Lower lobe of right lung (tissue), 2 donors: ENCODE measurements around the gene DLL4. TPM values are rescaled to one million over a fixed set of nuclear protein-coding genes. Genes with fewer than 3 reads are reported as not detected.
A peak's percentile ranks its signal among the peaks of the same experiment; 100 is the strongest.

Source experiments
- ATAC-seq, 2 donors: fragments of 200-7000 bp; cut with Tn5 transposase; one replicate each; pipeline ENCODE4 v1.9.1; 2020 to 2022; ENCODE audit warnings: mild to moderate bottlenecking in 2 of 2, moderate library complexity in 2 of 2
- DNase-seq: peaks from one replicate; pipeline ENCODE4 v3.0.0-alpha.2; 2020
- H3K27ac ChIP-seq: fragments of 200-600 bp; one replicate; pipeline ENCODE4 v1.8.0; 2022
- H3K27me3 ChIP-seq: fragments of 200-600 bp; one replicate; pipeline ENCODE4 v1.8.0; 2022; ENCODE audit warnings: low read depth
- H3K36me3 ChIP-seq: fragments of 200-600 bp; one replicate; pipeline ENCODE4 v1.8.0; 2022; ENCODE audit warnings: mild to moderate bottlenecking
- H3K4me1 ChIP-seq: fragments of 200-600 bp; one replicate; pipeline ENCODE4 v1.8.0; 2022
- H3K4me3 ChIP-seq: fragments of 200-600 bp; one replicate; pipeline ENCODE4 v1.8.0; 2022; ENCODE audit warnings: mild to moderate bottlenecking
- H3K9me3 ChIP-seq: fragments of 200-600 bp; one replicate; pipeline ENCODE4 v1.8.0; 2022
- intact Hi-C: fragments of 100-400 bp; cut with DNase I; formaldehyde crosslinking; loops from one replicate; pipeline ENCODE4 v1.11.0; 2022
- total RNA-seq: library from RNA; stranded (reverse); fragmentation: NEBNext Ultra II Directional; extraction: Animal tissue kit (Norgen Biotek cat#: 25700); gene quantifications from one replicate; pipeline ENCODE4 v1.2.1, GENCODE V29; 2021
- TF ChIP-seq, protein P1 (sequence below): fragments of 200-600 bp; IDR thresholded peaks from one replicate; pipeline ENCODE4 v1.8.0; 2022; ENCODE audit warnings: antibody characterized with exemption, mild to moderate bottlenecking
- donor health status: DM: no; HTN: yes; CAD: no; lungs with severe emphysema.

The DLL4 gene
- total RNA-seq, 1 donor from 2014 or later = 21.3 TPM

DNA sequence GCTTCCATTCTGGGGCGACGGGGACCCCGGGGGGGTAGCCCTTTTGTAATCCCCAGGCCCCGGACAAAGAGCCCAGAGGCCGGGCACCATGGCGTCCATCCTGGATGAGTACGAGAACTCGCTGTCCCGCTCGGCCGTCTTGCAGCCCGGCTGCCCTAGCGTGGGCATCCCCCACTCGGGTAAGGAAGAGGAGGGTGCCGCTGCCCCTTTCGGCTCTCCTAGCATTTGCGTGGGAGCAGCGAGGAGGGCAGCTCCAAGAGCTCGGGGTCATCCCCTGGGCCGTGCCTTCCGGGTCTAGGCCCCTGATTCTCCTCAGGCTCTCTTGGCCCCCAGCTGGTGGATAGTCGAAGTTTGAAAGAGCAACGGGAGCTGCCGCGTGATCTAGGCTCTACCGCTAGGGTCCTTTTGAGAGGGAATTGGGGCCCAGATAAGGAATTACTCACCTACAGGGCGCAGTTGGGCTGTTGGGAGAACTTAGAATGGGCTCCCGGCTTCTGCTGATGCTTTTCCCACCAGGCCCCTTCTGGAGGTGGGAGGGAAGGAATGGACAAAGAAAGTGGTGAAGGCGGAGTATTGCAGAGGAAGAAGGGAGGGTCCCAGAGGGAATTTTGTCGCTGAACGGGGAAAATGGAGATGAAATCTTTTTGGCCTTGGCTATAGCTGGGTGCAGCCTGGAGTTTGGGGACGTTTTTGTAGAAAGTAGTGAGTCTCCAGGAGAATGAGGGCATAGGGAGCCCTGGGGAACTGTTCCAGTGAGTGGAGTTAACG is 34.3 kb upstream of the DLL4 start:
- peak overlapping the region; percentile 91 for H3K4me3 ChIP-seq
- TF ChIP-seq, protein P1, sequence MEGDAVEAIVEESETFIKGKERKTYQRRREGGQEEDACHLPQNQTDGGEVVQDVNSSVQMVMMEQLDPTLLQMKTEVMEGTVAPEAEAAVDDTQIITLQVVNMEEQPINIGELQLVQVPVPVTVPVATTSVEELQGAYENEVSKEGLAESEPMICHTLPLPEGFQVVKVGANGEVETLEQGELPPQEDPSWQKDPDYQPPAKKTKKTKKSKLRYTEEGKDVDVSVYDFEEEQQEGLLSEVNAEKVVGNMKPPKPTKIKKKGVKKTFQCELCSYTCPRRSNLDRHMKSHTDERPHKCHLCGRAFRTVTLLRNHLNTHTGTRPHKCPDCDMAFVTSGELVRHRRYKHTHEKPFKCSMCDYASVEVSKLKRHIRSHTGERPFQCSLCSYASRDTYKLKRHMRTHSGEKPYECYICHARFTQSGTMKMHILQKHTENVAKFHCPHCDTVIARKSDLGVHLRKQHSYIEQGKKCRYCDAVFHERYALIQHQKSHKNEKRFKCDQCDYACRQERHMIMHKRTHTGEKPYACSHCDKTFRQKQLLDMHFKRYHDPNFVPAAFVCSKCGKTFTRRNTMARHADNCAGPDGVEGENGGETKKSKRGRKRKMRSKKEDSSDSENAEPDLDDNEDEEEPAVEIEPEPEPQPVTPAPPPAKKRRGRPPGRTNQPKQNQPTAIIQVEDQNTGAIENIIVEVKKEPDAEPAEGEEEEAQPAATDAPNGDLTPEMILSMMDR = peak; percentile 41
- intact Hi-C loops = no loop called here
- no peaks in the 10 kb centered on the region for H3K27me3 ChIP-seq
- no peaks in the 10 kb centered on the region for H3K9me3 ChIP-seq
- peak; percentile 73 to 74 for ATAC-seq
- H3K36me3 ChIP-seq = peaks cover 42% of the 10 kb centered on the region
- H3K4me1 ChIP-seq = peaks cover 22% of the 10 kb centered on the region
- DNase-seq = peak; percentile 71
- peak overlapping the region; percentile 92 for H3K27ac ChIP-seq

DNA sequence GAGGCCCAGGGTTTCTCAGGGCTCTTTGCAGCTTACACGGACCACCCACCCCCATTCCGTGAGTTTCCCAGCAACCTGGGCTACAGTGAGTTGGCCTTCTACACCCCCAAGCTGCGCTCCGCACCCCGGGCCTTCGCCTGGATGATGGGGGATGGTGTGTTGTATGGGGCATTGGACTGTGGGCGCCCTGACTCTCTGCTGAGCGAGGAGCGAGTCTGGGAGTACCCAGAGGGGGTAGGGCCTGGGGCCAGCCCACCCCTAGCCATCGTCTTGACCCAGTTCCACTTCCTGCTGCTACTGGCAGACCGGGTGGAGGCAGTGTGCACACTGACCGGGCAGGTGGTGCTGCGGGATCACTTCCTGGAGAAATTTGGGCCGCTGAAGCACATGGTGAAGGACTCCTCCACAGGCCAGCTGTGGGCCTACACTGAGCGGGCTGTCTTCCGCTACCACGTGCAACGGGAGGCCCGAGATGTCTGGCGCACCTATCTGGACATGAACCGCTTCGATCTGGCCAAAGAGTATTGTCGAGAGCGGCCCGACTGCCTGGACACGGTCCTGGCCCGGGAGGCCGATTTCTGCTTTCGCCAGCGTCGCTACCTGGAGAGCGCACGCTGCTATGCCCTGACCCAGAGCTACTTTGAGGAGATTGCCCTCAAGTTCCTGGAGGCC is 29.5 kb upstream of the DLL4 start:
- Histone ChIP-seq H3K9me3 (no peaks in the 10 kb centered on the region), H3K27me3 (no peaks in the 10 kb centered on the region), H3K36me3 (peaks cover 84% of the 10 kb centered on the region), H3K4me3 (no peak overlapping the region), H3K27ac (no peak overlapping the region), H3K4me1 (peaks cover 49% of the 10 kb centered on the region)
- ATAC-seq = no peak
- intact Hi-C loops = no loop called here
- TF ChIP-seq, protein P1 = no peak
- DNase-seq = no peak

DNA sequence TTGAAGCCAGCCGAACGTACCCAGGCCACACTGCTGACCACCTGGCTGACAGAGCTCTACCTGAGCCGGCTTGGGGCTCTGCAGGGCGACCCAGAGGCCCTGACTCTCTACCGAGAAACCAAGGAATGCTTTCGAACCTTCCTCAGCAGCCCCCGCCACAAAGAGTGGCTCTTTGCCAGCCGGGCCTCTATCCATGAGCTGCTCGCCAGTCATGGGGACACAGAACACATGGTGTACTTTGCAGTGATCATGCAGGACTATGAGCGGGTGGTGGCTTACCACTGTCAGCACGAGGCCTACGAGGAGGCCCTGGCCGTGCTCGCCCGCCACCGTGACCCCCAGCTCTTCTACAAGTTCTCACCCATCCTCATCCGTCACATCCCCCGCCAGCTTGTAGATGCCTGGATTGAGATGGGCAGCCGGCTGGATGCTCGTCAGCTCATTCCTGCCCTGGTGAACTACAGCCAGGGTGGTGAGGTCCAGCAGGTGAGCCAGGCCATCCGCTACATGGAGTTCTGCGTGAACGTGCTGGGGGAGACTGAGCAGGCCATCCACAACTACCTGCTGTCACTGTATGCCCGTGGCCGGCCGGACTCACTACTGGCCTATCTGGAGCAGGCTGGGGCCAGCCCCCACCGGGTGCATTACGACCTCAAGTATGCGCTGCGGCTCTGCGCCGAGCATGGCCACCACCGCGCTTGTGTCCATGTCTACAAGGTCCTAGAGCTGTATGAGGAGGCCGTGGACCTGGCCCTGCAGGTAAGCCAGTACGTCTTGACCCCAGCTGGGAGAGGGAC is 28.7 kb upstream of the DLL4 start:
- Histone ChIP-seq H3K36me3 (peaks cover 88% of the 10 kb centered on the region), H3K4me1 (peaks cover 51% of the 10 kb centered on the region)

DNA sequence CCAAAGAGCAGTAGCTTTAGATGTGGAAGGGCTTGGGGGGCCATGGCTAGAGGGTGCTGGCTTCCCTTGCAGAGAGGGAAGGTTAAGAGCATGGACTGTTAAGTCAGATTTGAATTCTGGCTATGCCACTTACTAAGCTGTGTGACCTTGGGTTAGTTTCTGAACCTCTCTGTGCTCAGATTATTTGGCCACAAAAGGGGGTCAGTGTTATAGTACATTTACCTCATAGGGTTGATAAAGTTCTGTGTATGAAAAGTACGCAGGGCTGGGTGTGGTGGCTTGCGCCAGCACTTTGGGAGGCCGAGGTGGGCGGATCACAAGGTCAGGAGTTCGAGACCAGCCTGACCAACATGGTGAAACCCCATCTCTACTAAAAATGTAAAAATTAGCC is 28.1 kb upstream of the DLL4 start:
- H3K9me3 ChIP-seq = no peaks in the 10 kb centered on the region
- peaks cover 51% of the 10 kb centered on the region for H3K4me1 ChIP-seq
- intact Hi-C loops = no loop called here
- peaks cover 85% of the 10 kb centered on the region for H3K36me3 ChIP-seq
- no peak for DNase-seq
- H3K4me3 ChIP-seq = no peak overlapping the region
- H3K27ac ChIP-seq = no peak overlapping the region
- TF ChIP-seq, protein P1 = no peak
- H3K27me3 ChIP-seq = no peaks in the 10 kb centered on the region
- ATAC-seq = no peak

More for the DNA sequence above, 28.7 kb upstream of the DLL4 start:
- Histone ChIP-seq H3K9me3 (no peaks in the 10 kb centered on the region), H3K27me3 (no peaks in the 10 kb centered on the region), H3K4me3 (no peak overlapping the region), H3K27ac (no peak overlapping the region)
- intact Hi-C loops = no loop called here
- DNase-seq = no peak
- TF ChIP-seq, protein P1 = no peak
- ATAC-seq = no peak

DNA sequence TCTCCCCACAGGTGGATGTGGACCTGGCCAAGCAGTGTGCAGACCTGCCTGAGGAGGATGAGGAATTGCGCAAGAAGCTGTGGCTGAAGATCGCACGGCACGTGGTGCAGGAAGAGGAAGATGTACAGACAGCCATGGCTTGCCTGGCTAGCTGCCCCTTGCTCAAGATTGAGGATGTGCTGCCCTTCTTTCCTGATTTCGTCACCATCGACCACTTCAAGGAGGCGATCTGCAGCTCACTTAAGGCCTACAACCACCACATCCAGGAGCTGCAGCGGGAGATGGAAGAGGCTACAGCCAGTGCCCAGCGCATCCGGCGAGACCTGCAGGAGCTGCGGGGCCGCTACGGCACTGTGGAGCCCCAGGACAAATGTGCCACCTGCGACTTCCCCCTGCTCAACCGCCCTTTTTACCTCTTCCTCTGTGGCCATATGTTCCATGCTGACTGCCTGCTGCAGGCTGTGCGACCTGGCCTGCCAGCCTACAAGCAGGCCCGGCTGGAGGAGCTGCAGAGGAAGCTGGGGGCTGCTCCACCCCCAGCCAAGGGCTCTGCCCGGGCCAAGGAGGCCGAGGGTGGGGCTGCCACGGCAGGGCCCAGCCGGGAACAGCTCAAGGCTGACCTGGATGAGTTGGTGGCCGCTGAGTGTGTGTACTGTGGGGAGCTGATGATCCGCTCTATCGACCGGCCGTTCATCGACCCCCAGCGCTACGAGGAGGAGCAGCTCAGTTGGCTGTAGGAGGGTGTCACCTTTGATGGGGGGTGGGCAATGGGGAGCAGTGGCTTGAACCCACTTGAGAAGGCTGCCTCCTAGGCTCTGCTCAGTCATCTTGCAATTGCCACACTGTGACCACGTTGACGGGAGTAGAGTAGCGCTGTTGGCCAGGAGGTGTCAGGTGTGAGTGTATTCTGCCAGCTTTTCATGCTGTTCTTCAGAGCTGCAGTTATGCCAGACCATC is 26.3 kb upstream of the DLL4 start:
- Histone ChIP-seq H3K27me3 (no peaks in the 10 kb centered on the region), H3K4me1 (peaks cover 65% of the 10 kb centered on the region), H3K4me3 (no peak overlapping the region), H3K27ac (peak overlapping the region; percentile 46), H3K9me3 (no peaks in the 10 kb centered on the region), H3K36me3 (peaks cover 66% of the 10 kb centered on the region)
- TF ChIP-seq, protein P1 = no peak
- intact Hi-C loops = no loop called here
- DNase-seq = peak; percentile 86
- ATAC-seq = no peak
